IMR-90 (cell line): ENCODE results near the gene RYR1. TPM values are rescaled to one million over a fixed set of nuclear protein-coding genes. Genes with fewer than 3 reads are reported as not detected.

Experiments used
- ATAC-seq: fragments of 200-7000 bp; cut with Tn5 transposase; 2 replicates; pipeline ENCODE4 v1.9.1; 2020; ENCODE audit warnings: low read depth, mild to moderate bottlenecking, moderate library complexity
- BruUV-seq: library from RNA; stranded (reverse); fragments of 400-500 nt; replicated peaks from 2 replicates; lab custom pipeline; 2021; lab: Mats Ljungman, UMichigan
- CTCF ChIA-PET: fragments of 300-600 bp; formaldehyde crosslinking; extraction: SDS; loops from one replicate; lab custom pipeline; 2021; ENCODE audit warnings: antibody characterized with exemption; lab: Yijun Ruan, JAX
- POLR2A ChIA-PET: fragments of 300-600 bp; sonication (Branson Sonifier 250); formaldehyde crosslinking; loops from one replicate; lab custom pipeline; 2022; ENCODE audit warnings: antibody characterized with exemption; ENCODE audit not compliant: unreplicated experiment; lab: Charles Lee
- DNase-seq: peaks from one replicate; pipeline ENCODE4 v3.0.0; 2013
- H2AFZ ChIP-seq: replicated peaks from 2 replicates; pipeline ENCODE3; 2013; ENCODE audit warnings: low read length, mild to moderate bottlenecking; ENCODE audit not compliant: poor library complexity
- H2AK5ac ChIP-seq: 2 replicates; pipeline ENCODE4 v1.6.1; 2013; ENCODE audit warnings: low read depth, low read length, inconsistent platforms
- H2AK9ac ChIP-seq: replicated peaks from 2 replicates; pipeline ENCODE3; 2013; ENCODE audit warnings: mild to moderate bottlenecking, low read depth, low read length, moderate library complexity; ENCODE audit not compliant: poor library complexity
- H2BK120ac ChIP-seq: 2 replicates; pipeline ENCODE4 v1.6.1; 2013; ENCODE audit warnings: low read depth, low read length, inconsistent platforms
- H2BK15ac ChIP-seq: 3 replicates; pipeline ENCODE4 v1.6.1; 2013; ENCODE audit warnings: low read depth, low read length, inconsistent platforms
- H2BK20ac ChIP-seq: 2 replicates; pipeline ENCODE4 v1.6.1; 2013; ENCODE audit warnings: low read depth, mild to moderate bottlenecking, inconsistent platforms, low read length, moderate library complexity
- H2BK5ac ChIP-seq: 2 replicates; pipeline ENCODE4 v1.6.1; 2013; ENCODE audit warnings: mild to moderate bottlenecking, low read depth, low read length, inconsistent platforms; ENCODE audit not compliant: poor library complexity, severe bottlenecking
- H3K14ac ChIP-seq: replicated peaks from 2 replicates; pipeline ENCODE4 v1.6.1; 2013; ENCODE audit warnings: low read depth, low read length, inconsistent platforms
- H3K18ac ChIP-seq: 2 replicates; pipeline ENCODE4 v1.6.1; 2013; ENCODE audit warnings: low read depth, low read length, control low read depth
- H3K23ac ChIP-seq: 2 replicates; pipeline ENCODE4 v1.6.1; 2013; ENCODE audit warnings: low read depth, low read length, inconsistent platforms
- H3K27ac ChIP-seq: 2 replicates; pipeline ENCODE4 v1.5.1; 2013; ENCODE audit warnings: mild to moderate bottlenecking, control low read depth, low read length; ENCODE audit not compliant: insufficient read depth
- H3K27me3 ChIP-seq: 2 replicates; pipeline ENCODE4 v1.6.1; 2013; ENCODE audit warnings: low read length; ENCODE audit not compliant: control insufficient read depth, insufficient read depth
- H3K36me3 ChIP-seq: 2 replicates; pipeline ENCODE4 v1.6.1; 2013; ENCODE audit warnings: low read length, mixed read lengths; ENCODE audit not compliant: control insufficient read depth, insufficient read depth
- H3K4ac ChIP-seq: 2 replicates; pipeline ENCODE4 v1.6.1; 2013; ENCODE audit warnings: low read depth, low read length, inconsistent platforms
- H3K4me1 ChIP-seq: 2 replicates; pipeline ENCODE4 v1.6.1; 2013; ENCODE audit warnings: low read length, mixed read lengths; ENCODE audit not compliant: control insufficient read depth, insufficient read depth
- H3K4me2 ChIP-seq: 2 replicates; pipeline ENCODE4 v1.6.1; 2013; ENCODE audit warnings: low read depth, mild to moderate bottlenecking, control low read depth, low read length, moderate library complexity
- H3K4me3 ChIP-seq: 2 replicates; pipeline ENCODE4 v1.5.1; 2013; ENCODE audit warnings: low read depth, mild to moderate bottlenecking, control low read depth, low read length, moderate library complexity; ENCODE audit not compliant: insufficient read depth
- H3K56ac ChIP-seq: 2 replicates; pipeline ENCODE4 v1.6.1; 2013; ENCODE audit warnings: low read length, inconsistent platforms; ENCODE audit not compliant: insufficient read depth; ENCODE audit errors: extremely low read depth
- H3K79me1 ChIP-seq, 2 experiments: 2 replicates each; pipeline ENCODE4 v1.6.1; 2013; ENCODE audit warnings: low read length in 2 of 2, inconsistent platforms in 1 of 2, low read depth in 1 of 2
- H3K9ac ChIP-seq: 2 replicates; pipeline ENCODE4 v1.6.1; 2013; ENCODE audit warnings: low read depth, low read length, control low read depth
- H3K9me1 ChIP-seq: 2 replicates; pipeline ENCODE4 v1.6.1; 2013; ENCODE audit warnings: low read length, inconsistent platforms; ENCODE audit not compliant: insufficient read depth
- H3K9me3 ChIP-seq: 2 replicates; pipeline ENCODE4 v1.6.1; 2013; ENCODE audit warnings: low read length; ENCODE audit not compliant: control insufficient read depth, insufficient read depth
- H4K20me1 ChIP-seq: 2 replicates; pipeline ENCODE4 v1.6.1; 2013; ENCODE audit warnings: low read length, inconsistent platforms; ENCODE audit not compliant: insufficient read depth
- H4K5ac ChIP-seq: 2 replicates; pipeline ENCODE4 v1.6.1; 2013; ENCODE audit warnings: mild to moderate bottlenecking, low read depth, low read length, control low read depth
- H4K8ac ChIP-seq, 2 experiments: 2 replicates each; pipeline ENCODE4 v1.6.1; 2013; ENCODE audit warnings: low read depth in 2 of 2, low read length in 2 of 2, control low read depth in 1 of 2, inconsistent platforms in 1 of 2
- H4K91ac ChIP-seq: 2 replicates; pipeline ENCODE4 v1.6.1; 2013; ENCODE audit warnings: low read depth, low read length, inconsistent platforms; ENCODE audit not compliant: insufficient read depth
- BHLHE40 ChIP-seq: fragments of 150-350 bp; IDR thresholded peaks from 2 replicates; pipeline ENCODE4 v1.6.1; 2016; ENCODE audit warnings: mild to moderate bottlenecking, low read depth, low read length
- CHD1 ChIP-seq: IDR thresholded peaks from 2 replicates; pipeline ENCODE4 v1.6.1; 2012; ENCODE audit warnings: low read depth, low read length, improper control_type of control experiment
- FOS ChIP-seq: fragments of 150-350 bp; IDR thresholded peaks from 2 replicates; pipeline ENCODE4 v1.6.1; 2016; ENCODE audit warnings: low read depth, low read length
- MAFK ChIP-seq: IDR thresholded peaks from 2 replicates; pipeline ENCODE4 v1.6.1; 2012; ENCODE audit warnings: low read depth, low read length, improper control_type of control experiment
- MAZ ChIP-seq: IDR thresholded peaks from 2 replicates; pipeline ENCODE4 v1.6.1; 2012; ENCODE audit warnings: low read depth, mild to moderate bottlenecking, low read length, improper control_type of control experiment, moderate library complexity, borderline replicate concordance
- MXI1 ChIP-seq: IDR thresholded peaks from 2 replicates; pipeline ENCODE4 v1.6.1; 2012; ENCODE audit warnings: low read depth, mild to moderate bottlenecking, low read length, moderate library complexity, borderline replicate concordance
- NFE2L2 ChIP-seq: fragments of 150-350 bp; IDR thresholded peaks from 2 replicates; pipeline ENCODE4 v1.6.1; 2016; ENCODE audit warnings: low read depth, mild to moderate bottlenecking, low read length
- POLR2A ChIP-seq: IDR thresholded peaks from 2 replicates; pipeline ENCODE4 v1.6.1; 2012; ENCODE audit warnings: mild to moderate bottlenecking, low read depth, low read length
- RAD21 ChIP-seq: IDR thresholded peaks from 2 replicates; pipeline ENCODE4 v1.6.1; 2012; ENCODE audit warnings: low read length, improper control_type of control experiment
- RCOR1 ChIP-seq: IDR thresholded peaks from 2 replicates; pipeline ENCODE4 v1.6.1; 2012; ENCODE audit warnings: mild to moderate bottlenecking, low read length, improper control_type of control experiment; ENCODE audit not compliant: insufficient replicate concordance
- RFX5 ChIP-seq: IDR thresholded peaks from 2 replicates; pipeline ENCODE4 v1.8.0; 2012; ENCODE audit warnings: low read depth, mild to moderate bottlenecking, low read length, moderate library complexity
- SMC3 ChIP-seq: fragments of 150-350 bp; IDR thresholded peaks from 2 replicates; pipeline ENCODE4 v1.6.1; 2016; ENCODE audit warnings: low read depth, mild to moderate bottlenecking, antibody characterized with exemption, low read length, moderate library complexity
- USF2 ChIP-seq: fragments of 150-350 bp; IDR thresholded peaks from 2 replicates; pipeline ENCODE4 v1.6.1; 2017; ENCODE audit warnings: mild to moderate bottlenecking, antibody characterized with exemption, low read length, low read depth
- WGBS, 2 experiments: methylation state at CpG; one replicate each; pipeline versions ENCODE4 v1.1.5 to v1.1.7; 2013; ENCODE audit warnings: missing lambda C conversion rate in 2 of 2; ENCODE audit not compliant: insufficient read length in 1 of 2; ENCODE audit errors: extremely low coverage in 2 of 2; 5-methylcytosine and 5-hydroxymethylcytosine counted together
- dilution Hi-C: fragments of 300-500 bp; cut with HindIII; formaldehyde crosslinking; loops from one replicate; pipeline ENCODE4 v1.14.3; 2018; ENCODE audit warnings: low sequenced_read_pairs; ENCODE audit not compliant: unreplicated experiment
- in situ Hi-C: fragments of 300-500 bp; cut with MboI; formaldehyde crosslinking; loops from 3 replicates; pipeline ENCODE4 v1.14.3; 2019; ENCODE audit warnings: low sequenced_read_pairs, inconsistent platforms, mixed read lengths
- intact Hi-C: fragments of 100-400 bp; cut with micrococcal nuclease; formaldehyde crosslinking; loops from 2 replicates; pipeline ENCODE4 v1.10.0; 2022
- polyA plus RNA-seq, 3 experiments: library from polyadenylated mRNA; depleted of rRNA; stranded (reverse); fragments of >200 nt; gene quantifications; 2 replicates each; pipeline ENCODE4 v1.2.3, GENCODE V29; 2012; ENCODE audit warnings: low replicate concordance in 1 of 3
- total RNA-seq: library from RNA; depleted of rRNA; stranded (reverse); fragments of >200 nt; gene quantifications from 2 replicates; pipeline ENCODE4 v1.2.3, GENCODE V29; 2012
- TF ChIP-seq, protein P1 (sequence below): conservative IDR thresholded peaks from 2 replicates; pipeline ENCODE4 v1.5.1; 2012; ENCODE audit warnings: mild to moderate bottlenecking, low read depth, low read length, improper control_type of control experiment

Gene RYR1
- total and polyA plus RNA-seq, 2 of the 4 experiments (the other 2 are of a cell fraction), result not detected

DNA sequence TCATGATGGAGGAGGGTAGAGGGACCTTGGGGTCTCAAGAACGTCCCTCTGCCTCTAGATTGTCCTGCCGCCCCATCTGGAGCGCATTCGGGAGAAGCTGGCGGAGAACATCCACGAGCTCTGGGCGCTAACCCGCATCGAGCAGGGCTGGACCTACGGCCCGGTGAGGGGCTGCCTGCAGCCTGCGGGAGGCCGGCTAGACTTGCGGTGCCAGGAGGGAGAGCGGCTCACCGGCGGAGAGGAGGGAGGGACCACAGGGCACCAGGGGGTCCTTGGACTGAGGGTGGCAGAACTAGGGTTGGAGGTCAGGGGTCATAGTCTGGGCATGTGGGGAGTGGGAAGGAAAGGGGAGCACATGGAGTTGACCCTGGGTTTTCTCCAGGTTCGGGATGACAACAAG is 29.9 kb downstream of the RYR1 start:
- BruUV-seq, result no TSS peak
- Histone ChIP-seq H2BK120ac (no peak overlapping the region), H3K4me2 (no peak overlapping the region), H2BK20ac (no peak overlapping the region), H3K36me3 (no peaks in the 10 kb centered on the region), H3K27ac (no peak overlapping the region), H3K79me1 (no peaks in the 10 kb centered on the region), H3K9me1 (no peaks in the 10 kb centered on the region), H3K4me3 (no peak overlapping the region), H2AK9ac (no peak overlapping the region), H3K18ac (no peak overlapping the region), H4K8ac (no peak overlapping the region), H3K27me3 (no peaks in the 10 kb centered on the region; the same call in 1 of the 2 replicates), H2AFZ (no peak overlapping the region), H3K4me1 (no peaks in the 10 kb centered on the region), H3K9ac (no peak overlapping the region), H4K91ac (no peak overlapping the region), H2BK5ac (no peak overlapping the region), H2BK15ac (no peak overlapping the region), H3K9me3 (no peaks in the 10 kb centered on the region), H3K23ac (no peak overlapping the region), H3K14ac (no peak overlapping the region), H2AK5ac (no peak overlapping the region), H3K56ac (no peak overlapping the region), H4K20me1 (no peaks in the 10 kb centered on the region), H4K5ac (no peak overlapping the region), H3K4ac (no peak overlapping the region)
- 78% methylated on average over 13 of the region's 18 CpGs; no CpG with 5 or more reads in 1 of the 2 experiments for WGBS, 2 experiments
- dilution Hi-C loops (no loop called here), intact Hi-C loops (no loop called here), in situ Hi-C loops (loop anchor here (25.0 kb wide), 1 partner anchor 749 kb away; the partner anchor contains the start of gene SYCN)
- DNase-seq, result no peak
- ChIA-PET POLR2A (no interaction called here), CTCF (no interaction called here)
- ATAC-seq, result no peak
- TF ChIP-seq MXI1 (no peak), RCOR1 (no peak), MAFK (no peak), BHLHE40 (no peak), RFX5 (no peak), USF2 (no peak), NFE2L2 (no peak), POLR2A (no peak), MAZ (no peak), FOS (no peak), RAD21 (no peak), CHD1 (no peak), SMC3 (no peak)
- TF ChIP-seq, protein P1, sequence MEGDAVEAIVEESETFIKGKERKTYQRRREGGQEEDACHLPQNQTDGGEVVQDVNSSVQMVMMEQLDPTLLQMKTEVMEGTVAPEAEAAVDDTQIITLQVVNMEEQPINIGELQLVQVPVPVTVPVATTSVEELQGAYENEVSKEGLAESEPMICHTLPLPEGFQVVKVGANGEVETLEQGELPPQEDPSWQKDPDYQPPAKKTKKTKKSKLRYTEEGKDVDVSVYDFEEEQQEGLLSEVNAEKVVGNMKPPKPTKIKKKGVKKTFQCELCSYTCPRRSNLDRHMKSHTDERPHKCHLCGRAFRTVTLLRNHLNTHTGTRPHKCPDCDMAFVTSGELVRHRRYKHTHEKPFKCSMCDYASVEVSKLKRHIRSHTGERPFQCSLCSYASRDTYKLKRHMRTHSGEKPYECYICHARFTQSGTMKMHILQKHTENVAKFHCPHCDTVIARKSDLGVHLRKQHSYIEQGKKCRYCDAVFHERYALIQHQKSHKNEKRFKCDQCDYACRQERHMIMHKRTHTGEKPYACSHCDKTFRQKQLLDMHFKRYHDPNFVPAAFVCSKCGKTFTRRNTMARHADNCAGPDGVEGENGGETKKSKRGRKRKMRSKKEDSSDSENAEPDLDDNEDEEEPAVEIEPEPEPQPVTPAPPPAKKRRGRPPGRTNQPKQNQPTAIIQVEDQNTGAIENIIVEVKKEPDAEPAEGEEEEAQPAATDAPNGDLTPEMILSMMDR, result no peak
